Astrocyte (in vitro differentiated cells and primary cell): ENCODE data around the gene CENPB. TPM values are rescaled to one million over a fixed set of nuclear protein-coding genes. Genes with fewer than 3 reads are reported as not detected.
A peak's percentile ranks its signal among the peaks of the same experiment; 100 is the strongest.

ENCODE experiments used
- DNase-seq: peaks from one replicate; pipeline ENCODE4 v3.0.0-alpha.2; 2010; ENCODE audit warnings: low read depth
- FAIRE-seq: peaks from 2 replicates; lab custom pipeline; 2011; peaks lifted over from hg19 to GRCh38; lab: Jason Lieb, UNC
- H2AFZ ChIP-seq: 2 replicates; pipeline ENCODE4 v1.6.0; 2012; ENCODE audit warnings: low read depth, low read length, inconsistent platforms
- H3K27ac ChIP-seq: 2 replicates; pipeline ENCODE4 v1.5.1; 2011; ENCODE audit warnings: low read depth, low read length, inconsistent platforms
- H3K27me3 ChIP-seq: 2 replicates; pipeline ENCODE4 v1.6.0; 2011; ENCODE audit warnings: low read length, inconsistent platforms; ENCODE audit not compliant: insufficient read depth
- H3K36me3 ChIP-seq: 2 replicates; pipeline ENCODE4 v1.5.1; 2011; ENCODE audit warnings: low read length, inconsistent platforms; ENCODE audit not compliant: insufficient read depth
- H3K4me1 ChIP-seq: 2 replicates; pipeline ENCODE4 v1.5.1; 2011; ENCODE audit warnings: low read length, inconsistent platforms; ENCODE audit not compliant: insufficient read depth
- H3K4me2 ChIP-seq: 2 replicates; pipeline ENCODE4 v1.6.0; 2012; ENCODE audit warnings: low read length, inconsistent platforms
- H3K4me3 ChIP-seq: 2 replicates; pipeline ENCODE4 v1.5.1; 2011; ENCODE audit warnings: low read depth, mild to moderate bottlenecking, low read length, inconsistent platforms; ENCODE audit not compliant: insufficient read depth
- H3K79me2 ChIP-seq: 2 replicates; pipeline ENCODE4 v1.6.0; 2012; ENCODE audit warnings: mild to moderate bottlenecking, low read length, inconsistent platforms; ENCODE audit not compliant: insufficient read depth
- H3K9ac ChIP-seq: 2 replicates; pipeline ENCODE4 v1.6.0; 2012; ENCODE audit warnings: mild to moderate bottlenecking, low read length, inconsistent platforms
- H3K9me3 ChIP-seq: 2 replicates; pipeline ENCODE4 v1.5.1; 2012; ENCODE audit warnings: low read depth, mild to moderate bottlenecking, low read length, inconsistent platforms; ENCODE audit not compliant: insufficient read depth
- H4K20me1 ChIP-seq: 2 replicates; pipeline ENCODE4 v1.6.0; 2012; ENCODE audit warnings: low read length, inconsistent platforms; ENCODE audit not compliant: insufficient read depth
- H3K27ac Mint-ChIP-seq: one replicate; pipeline ENCODE4 v1.8.0; 2021; ENCODE audit warnings: mild to moderate bottlenecking, mixed read lengths; ENCODE audit not compliant: unreplicated experiment
- H3K27me3 Mint-ChIP-seq: one replicate; pipeline ENCODE4 v1.8.0; 2021; ENCODE audit warnings: low read depth, mixed read lengths; ENCODE audit not compliant: unreplicated experiment
- H3K36me3 Mint-ChIP-seq: one replicate; pipeline ENCODE4 v1.8.0; 2021; ENCODE audit warnings: low read depth, mixed read lengths; ENCODE audit not compliant: unreplicated experiment
- H3K4me1 Mint-ChIP-seq: one replicate; pipeline ENCODE4 v1.8.0; 2021; ENCODE audit warnings: low read depth, mixed read lengths; ENCODE audit not compliant: unreplicated experiment
- H3K4me3 Mint-ChIP-seq: one replicate; pipeline ENCODE4 v1.8.0; 2021; ENCODE audit warnings: mild to moderate bottlenecking, moderate library complexity, mixed read lengths; ENCODE audit not compliant: unreplicated experiment
- H3K9me3 Mint-ChIP-seq: one replicate; pipeline ENCODE4 v1.8.0; 2021; ENCODE audit warnings: mild to moderate bottlenecking, mixed read lengths; ENCODE audit not compliant: unreplicated experiment
- EZH2 ChIP-seq: IDR thresholded peaks from 2 replicates; pipeline ENCODE4 v1.6.1; 2012; ENCODE audit warnings: mild to moderate bottlenecking, low read length, inconsistent platforms; ENCODE audit not compliant: insufficient read depth
- total RNA-seq: library from RNA; stranded (reverse); gene quantifications from 2 replicates; pipeline ENCODE4 v1.2.1, GENCODE V29; 2021
- TF ChIP-seq, protein P1 (sequence below): IDR thresholded peaks from 2 replicates; pipeline ENCODE4 v1.5.1; 2011; ENCODE audit warnings: low read depth, mild to moderate bottlenecking, inconsistent platforms, low read length, moderate library complexity; ENCODE audit not compliant: insufficient read depth

CENPB gene
- total RNA-seq, 1 donor from 2014 or later: 39.1 TPM

DNA sequence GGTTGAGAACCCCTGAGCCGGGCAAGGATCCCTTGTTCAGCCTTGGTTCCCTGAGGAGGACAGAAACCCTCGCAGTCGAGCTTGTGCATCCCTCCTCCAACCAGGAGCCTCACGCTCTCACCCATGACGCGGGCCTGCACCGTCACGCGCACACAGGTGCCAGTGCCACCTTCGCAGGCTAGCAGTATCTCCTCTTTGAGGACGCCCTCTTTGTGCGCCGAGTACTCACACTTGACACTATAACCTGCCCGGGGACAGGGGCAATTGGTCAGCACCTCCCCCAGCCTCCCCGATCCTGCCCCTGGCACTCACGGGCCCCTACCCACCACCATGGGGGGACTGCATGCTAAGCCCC lies 32.3 kb downstream of the CENPB start:
- no peak overlapping the region for H3K4me2 ChIP-seq
- Mint-ChIP-seq H3K27ac (no peak overlapping the region), H3K36me3 (peaks cover 11% of the 10 kb centered on the region), H3K4me1 (no peaks in the 10 kb centered on the region), H3K9me3 (peaks cover 4% of the 10 kb centered on the region), H3K4me3 (no peak overlapping the region), H3K27me3 (peaks cover 20% of the 10 kb centered on the region)
- H3K27ac ChIP-seq: no peak overlapping the region
- H3K36me3 ChIP-seq: no peaks in the 10 kb centered on the region
- H2AFZ ChIP-seq: no peak overlapping the region
- no peak overlapping the region for H3K9ac ChIP-seq
- H3K4me3 ChIP-seq: no peak overlapping the region
- peaks cover 13% of the 10 kb centered on the region for H3K27me3 ChIP-seq
- TF ChIP-seq, protein P1, sequence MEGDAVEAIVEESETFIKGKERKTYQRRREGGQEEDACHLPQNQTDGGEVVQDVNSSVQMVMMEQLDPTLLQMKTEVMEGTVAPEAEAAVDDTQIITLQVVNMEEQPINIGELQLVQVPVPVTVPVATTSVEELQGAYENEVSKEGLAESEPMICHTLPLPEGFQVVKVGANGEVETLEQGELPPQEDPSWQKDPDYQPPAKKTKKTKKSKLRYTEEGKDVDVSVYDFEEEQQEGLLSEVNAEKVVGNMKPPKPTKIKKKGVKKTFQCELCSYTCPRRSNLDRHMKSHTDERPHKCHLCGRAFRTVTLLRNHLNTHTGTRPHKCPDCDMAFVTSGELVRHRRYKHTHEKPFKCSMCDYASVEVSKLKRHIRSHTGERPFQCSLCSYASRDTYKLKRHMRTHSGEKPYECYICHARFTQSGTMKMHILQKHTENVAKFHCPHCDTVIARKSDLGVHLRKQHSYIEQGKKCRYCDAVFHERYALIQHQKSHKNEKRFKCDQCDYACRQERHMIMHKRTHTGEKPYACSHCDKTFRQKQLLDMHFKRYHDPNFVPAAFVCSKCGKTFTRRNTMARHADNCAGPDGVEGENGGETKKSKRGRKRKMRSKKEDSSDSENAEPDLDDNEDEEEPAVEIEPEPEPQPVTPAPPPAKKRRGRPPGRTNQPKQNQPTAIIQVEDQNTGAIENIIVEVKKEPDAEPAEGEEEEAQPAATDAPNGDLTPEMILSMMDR: no peak
- TF ChIP-seq EZH2: no peak
- H3K79me2 ChIP-seq: no peaks in the 10 kb centered on the region
- DNase-seq (no peak), FAIRE-seq (no peak)
- peaks cover 5% of the 10 kb centered on the region for H3K4me1 ChIP-seq
- H4K20me1 ChIP-seq: peaks cover 20% of the 10 kb centered on the region
- H3K9me3 ChIP-seq: no peaks in the 10 kb centered on the region

DNA sequence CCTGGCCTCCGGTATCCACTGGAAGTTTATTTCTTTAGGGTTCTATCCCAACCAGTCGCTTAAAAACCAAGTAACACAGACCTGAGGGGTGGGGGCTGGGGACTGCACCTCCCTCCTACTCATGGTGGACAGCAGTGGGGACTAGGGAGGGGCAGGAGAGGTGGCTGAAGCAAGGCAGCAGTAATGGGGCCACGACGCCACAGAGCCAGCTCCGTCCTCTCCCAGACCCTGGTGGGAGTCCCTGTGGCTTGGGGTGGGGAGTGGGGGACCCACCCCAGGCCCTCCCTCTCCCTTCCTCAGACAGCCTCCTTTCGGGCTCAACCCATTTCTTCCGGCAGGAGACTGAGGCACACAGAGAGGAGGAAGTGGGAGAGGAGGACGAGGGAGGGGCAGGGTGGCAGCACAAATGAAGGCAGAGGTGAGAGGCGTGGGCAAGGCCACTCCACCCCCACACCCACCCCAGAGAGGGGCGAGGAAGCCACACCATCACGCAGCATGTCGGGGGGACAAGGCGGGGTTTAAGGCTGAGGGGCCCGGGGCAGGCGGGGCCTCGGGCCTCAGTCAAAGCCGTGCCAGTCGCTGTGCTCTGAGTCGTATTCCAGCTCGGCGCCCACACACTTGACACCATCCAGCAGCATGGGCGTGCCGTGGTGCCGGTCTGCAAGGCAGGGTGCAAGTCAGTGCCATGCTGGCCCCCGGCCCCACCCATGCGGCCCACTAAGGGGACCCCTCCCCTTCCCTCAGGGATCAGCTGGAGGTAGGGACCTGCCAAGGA lies 32.9 kb downstream of the CENPB start:
- Mint-ChIP-seq H3K27ac (no peak overlapping the region), H3K9me3 (peaks cover 4% of the 10 kb centered on the region), H3K4me3 (no peak overlapping the region), H3K27me3 (peaks cover 26% of the 10 kb centered on the region), H3K4me1 (no peaks in the 10 kb centered on the region), H3K36me3 (peaks cover 11% of the 10 kb centered on the region)
- no peaks in the 10 kb centered on the region for H3K36me3 ChIP-seq
- H3K79me2 ChIP-seq: no peaks in the 10 kb centered on the region
- H4K20me1 ChIP-seq: peaks cover 20% of the 10 kb centered on the region
- no peak for DNase-seq
- H3K9ac ChIP-seq: no peak overlapping the region
- no peaks in the 10 kb centered on the region for H3K9me3 ChIP-seq
- no peak overlapping the region for H3K4me3 ChIP-seq
- H2AFZ ChIP-seq: no peak overlapping the region
- TF ChIP-seq EZH2: no peak
- TF ChIP-seq, protein P1: no peak
- FAIRE-seq: no peak
- H3K4me1 ChIP-seq: peaks cover 5% of the 10 kb centered on the region
- no peak overlapping the region for H3K4me2 ChIP-seq
- peaks cover 13% of the 10 kb centered on the region for H3K27me3 ChIP-seq
- H3K27ac ChIP-seq: no peak overlapping the region

DNA sequence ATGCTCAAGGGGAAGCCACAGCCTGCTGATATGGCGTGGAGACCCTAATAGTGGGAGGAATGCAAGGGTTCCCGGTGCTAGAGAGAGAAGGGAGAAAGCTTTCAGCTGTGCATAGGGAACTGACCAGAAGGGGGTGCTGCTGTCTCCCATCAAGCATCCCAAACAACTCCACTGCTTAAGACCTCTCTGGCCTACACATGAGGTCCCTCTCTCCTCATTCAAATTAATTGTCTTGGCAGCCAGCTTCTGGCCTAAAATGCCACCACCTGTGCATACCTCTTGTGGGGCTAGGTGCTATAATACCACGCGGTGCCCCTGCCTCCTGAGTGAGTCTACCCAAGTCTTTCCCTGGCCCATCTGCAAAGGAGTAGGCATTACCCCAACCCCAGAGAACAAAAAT lies 33.4 kb downstream of the CENPB start:
- Histone ChIP-seq H3K9me3 (no peaks in the 10 kb centered on the region), H3K4me3 (no peak overlapping the region), H3K79me2 (no peaks in the 10 kb centered on the region), H3K36me3 (no peaks in the 10 kb centered on the region), H3K4me2 (no peak overlapping the region), H2AFZ (no peak overlapping the region), H4K20me1 (peaks cover 20% of the 10 kb centered on the region), H3K9ac (no peak overlapping the region), H3K27ac (no peak overlapping the region), H3K27me3 (peaks cover 13% of the 10 kb centered on the region), H3K4me1 (peaks cover 5% of the 10 kb centered on the region)
- peak; percentile 41 for FAIRE-seq
- Mint-ChIP-seq H3K27me3 (peaks cover 31% of the 10 kb centered on the region), H3K9me3 (peaks cover 4% of the 10 kb centered on the region), H3K36me3 (peaks cover 11% of the 10 kb centered on the region), H3K4me1 (no peaks in the 10 kb centered on the region), H3K4me3 (no peak overlapping the region), H3K27ac (no peak overlapping the region)
- DNase-seq: peak; percentile 32
- TF ChIP-seq, protein P1: peak; percentile 62
- no peak for TF ChIP-seq EZH2
